Measurements from ENCODE around the gene FNDC7.

Gene FNDC7

DNA sequence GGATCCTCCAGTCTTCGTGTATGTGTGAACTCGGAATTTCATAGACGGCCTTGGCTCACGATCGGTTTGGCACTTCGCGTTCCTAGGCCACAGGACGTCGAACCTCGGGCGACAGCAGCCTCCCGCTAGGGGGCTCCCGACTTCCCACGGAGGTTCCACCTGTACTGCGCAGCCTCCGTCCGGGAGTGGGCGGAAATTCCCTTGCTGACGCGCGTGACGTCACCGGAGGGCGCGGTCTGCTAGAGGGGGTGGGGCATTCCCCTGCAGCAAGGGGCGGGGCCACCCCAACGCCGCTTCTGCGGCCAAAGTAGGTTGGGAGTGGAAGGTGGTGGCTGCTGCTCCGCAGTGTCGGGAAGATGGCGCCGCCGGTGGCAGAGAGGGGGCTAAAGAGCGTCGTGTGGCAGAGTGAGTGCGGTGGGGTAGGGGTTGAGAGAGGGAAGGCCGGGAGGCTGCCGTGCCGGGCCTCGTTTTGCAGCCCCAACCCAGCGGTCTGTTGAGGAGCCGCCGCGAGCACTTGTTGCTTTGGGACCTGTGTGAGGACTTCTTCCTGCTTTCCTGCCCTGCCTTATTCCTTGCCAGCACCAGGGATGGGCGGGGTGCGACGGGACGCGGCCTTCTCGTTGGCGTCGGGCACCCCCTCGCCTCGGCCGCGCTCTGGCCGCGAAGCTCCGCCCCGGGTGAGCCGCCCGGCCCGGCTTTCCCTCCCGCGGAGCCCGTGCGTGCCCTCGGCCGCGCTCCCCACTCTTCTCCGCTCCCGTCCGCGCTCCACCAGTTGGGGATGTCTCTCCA lies 33.9 kb downstream of the FNDC7 start, which contains the start of gene STXBP3:
Gene STXBP3, plus strand, starts transcription at position 293 of the 789 bp plus-strand sequence. Its CDS starts 64 bp downstream, at position 357.
- peak within 1 kb of the TSS; percentile 85 for H2BK120ac ChIP-seq (ENCODE audit: insufficient read depth, low read length, poor library complexity)
- H3K18ac ChIP-seq (ENCODE audit: low read length): peak within 1 kb of the TSS; percentile 94
- H3K4ac ChIP-seq (ENCODE audit: low read depth, low read length): peak within 1 kb of the TSS; percentile 60
- H3K27ac ChIP-seq (ENCODE audit: low read depth, low read length): peak within 1 kb of the TSS; percentile 88
- no peaks in the 10 kb centered on the region for H3K9me3 ChIP-seq (ENCODE audit: insufficient read depth, low read depth, low read length)
- H4K8ac ChIP-seq (ENCODE audit: low read depth, low read length): peak within 1 kb of the TSS; percentile 94
- H4K91ac ChIP-seq (ENCODE audit: low read depth, low read length): peak within 1 kb of the TSS; percentile 91
- WGBS (ENCODE audit: extremely low coverage, insufficient coverage, insufficient read length): no CpG with 5 or more reads among the region's 75 CpGs
- H3K4me3 ChIP-seq (ENCODE audit: low read depth, low read length): peak within 1 kb of the TSS; percentile 86
- H2BK12ac ChIP-seq (ENCODE audit: low read length): no peak within 1 kb of the TSS
- H3K14ac ChIP-seq (ENCODE audit: low read length): peak within 1 kb of the TSS; percentile 78
- H2AK5ac ChIP-seq (ENCODE audit: low read length): peak within 1 kb of the TSS; percentile 27
- peaks cover 9% of the 10 kb centered on the region for H3K79me1 ChIP-seq (ENCODE audit: low read length)
- H3K36me3 ChIP-seq (ENCODE audit: control insufficient read depth in 1 of 2, insufficient read depth in 2 of 2, low read length in 2 of 2): peaks cover 3% of the 10 kb centered on the region in 2 experiments
- H2BK5ac ChIP-seq (ENCODE audit: low read depth, low read length, poor library complexity): peak within 1 kb of the TSS; percentile 88
- H3K4me1 ChIP-seq (ENCODE audit: control insufficient read depth in 1 of 2, insufficient read depth in 2 of 2, low read length in 2 of 2): no peaks in the 10 kb centered on the region
- peak within 1 kb of the TSS; percentile 77 for H3K4me2 ChIP-seq (ENCODE audit: low read length)
- no peaks in the 10 kb centered on the region for H3K27me3 ChIP-seq (ENCODE audit: insufficient read depth, low read length)
- peak; percentile 99 to 100 for DNase-seq
- H3K23ac ChIP-seq (ENCODE audit: low read length): no peak within 1 kb of the TSS
- peak within 1 kb of the TSS; percentile 86 for H3K9ac ChIP-seq (ENCODE audit: low read length)
- H4K12ac ChIP-seq (ENCODE audit: low read depth, low read length): peak within 1 kb of the TSS; percentile 81
- H3K79me2 ChIP-seq (ENCODE audit: control insufficient read depth, insufficient read depth, low read length, poor library complexity): peaks cover 5% of the 10 kb centered on the region
- H2AFZ ChIP-seq (ENCODE audit: insufficient read depth, low read length, poor library complexity): peak within 1 kb of the TSS; percentile 80

GRCh38 chr1:108747171-108747850 lies 34.6 kb downstream of the FNDC7 start:
- Histone ChIP-seq H2BK12ac (ENCODE audit: low read length) (no peak overlapping the region), H3K79me2 (ENCODE audit: control insufficient read depth, insufficient read depth, low read length, poor library complexity) (peaks cover 5% of the 10 kb centered on the region), H4K12ac (ENCODE audit: low read depth, low read length) (peak overlapping the region; percentile 81), H3K79me1 (ENCODE audit: low read length) (peaks cover 9% of the 10 kb centered on the region), H3K14ac (ENCODE audit: low read length) (peak overlapping the region; percentile 78), H2BK120ac (ENCODE audit: insufficient read depth, low read length, poor library complexity) (peak overlapping the region; percentile 85), H3K27ac (ENCODE audit: low read depth, low read length) (peak overlapping the region; percentile 88), H3K27me3 (ENCODE audit: insufficient read depth, low read length) (no peaks in the 10 kb centered on the region), H3K4me3 (ENCODE audit: low read depth, low read length) (peak overlapping the region; percentile 86), H3K4me1 (ENCODE audit: control insufficient read depth in 1 of 2, insufficient read depth in 2 of 2, low read length in 2 of 2) (no peaks in the 10 kb centered on the region), H4K8ac (ENCODE audit: low read depth, low read length) (peak overlapping the region; percentile 94), H2AK5ac (ENCODE audit: low read length) (peak overlapping the region; percentile 27), H3K4me2 (ENCODE audit: low read length) (peak overlapping the region; percentile 77), H4K91ac (ENCODE audit: low read depth, low read length) (peak overlapping the region; percentile 91), H2BK5ac (ENCODE audit: low read depth, low read length, poor library complexity) (peak overlapping the region; percentile 88), H3K18ac (ENCODE audit: low read length) (peak overlapping the region; percentile 94), H3K36me3 (ENCODE audit: control insufficient read depth in 1 of 2, insufficient read depth in 2 of 2, low read length in 2 of 2) (peaks cover 3% of the 10 kb centered on the region in 2 experiments), H3K23ac (ENCODE audit: low read length) (no peak overlapping the region), H3K9ac (ENCODE audit: low read length) (peak overlapping the region; percentile 86), H3K4ac (ENCODE audit: low read depth, low read length) (peak overlapping the region; percentile 60), H2AFZ (ENCODE audit: insufficient read depth, low read length, poor library complexity) (peak overlapping the region; percentile 80), H3K9me3 (ENCODE audit: insufficient read depth, low read depth, low read length) (no peaks in the 10 kb centered on the region)
- peak; percentile 80 to 81 for DNase-seq
- no CpG with 5 or more reads among the region's 15 CpGs for WGBS (ENCODE audit: extremely low coverage, insufficient coverage, insufficient read length)

DNA sequence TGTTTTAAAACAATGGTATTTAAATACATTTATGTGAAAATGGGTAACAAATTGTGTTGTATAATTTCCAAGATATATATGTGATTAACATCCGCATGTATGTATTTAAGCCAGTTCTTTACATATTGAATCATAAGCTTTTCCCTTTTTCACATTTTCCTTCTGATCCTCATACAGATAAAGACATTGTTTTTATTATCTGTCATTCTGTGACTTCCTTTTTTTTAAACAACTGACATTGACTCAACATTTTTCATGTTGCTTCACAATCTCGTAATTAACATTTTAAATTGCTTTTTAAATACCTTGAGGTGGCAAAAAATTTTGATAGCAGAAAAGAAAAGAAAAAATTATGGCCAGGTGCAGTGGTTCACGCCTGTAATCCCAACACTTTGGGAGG lies 35.2 kb downstream of the FNDC7 start:
- Histone ChIP-seq H3K79me2 (ENCODE audit: control insufficient read depth, insufficient read depth, low read length, poor library complexity) (peaks cover 5% of the 10 kb centered on the region), H3K18ac (ENCODE audit: low read length) (no peak overlapping the region), H3K4ac (ENCODE audit: low read depth, low read length) (no peak overlapping the region), H2BK120ac (ENCODE audit: insufficient read depth, low read length, poor library complexity) (no peak overlapping the region), H2BK5ac (ENCODE audit: low read depth, low read length, poor library complexity) (no peak overlapping the region), H3K4me3 (ENCODE audit: low read depth, low read length) (no peak overlapping the region), H3K9ac (ENCODE audit: low read length) (no peak overlapping the region), H3K36me3 (ENCODE audit: control insufficient read depth in 1 of 2, insufficient read depth in 2 of 2, low read length in 2 of 2) (peaks cover 3 to 5% of the 10 kb centered on the region in 2 experiments), H3K27me3 (ENCODE audit: insufficient read depth, low read length) (no peaks in the 10 kb centered on the region), H3K14ac (ENCODE audit: low read length) (no peak overlapping the region), H3K23ac (ENCODE audit: low read length) (no peak overlapping the region), H4K12ac (ENCODE audit: low read depth, low read length) (no peak overlapping the region), H2BK12ac (ENCODE audit: low read length) (no peak overlapping the region), H3K4me2 (ENCODE audit: low read length) (no peak overlapping the region), H3K4me1 (ENCODE audit: control insufficient read depth in 1 of 2, insufficient read depth in 2 of 2, low read length in 2 of 2) (no peaks in the 10 kb centered on the region), H3K79me1 (ENCODE audit: low read length) (peaks cover 9% of the 10 kb centered on the region), H2AK5ac (ENCODE audit: low read length) (no peak overlapping the region), H4K91ac (ENCODE audit: low read depth, low read length) (no peak overlapping the region), H4K8ac (ENCODE audit: low read depth, low read length) (no peak overlapping the region), H3K9me3 (ENCODE audit: insufficient read depth, low read depth, low read length) (no peaks in the 10 kb centered on the region), H3K27ac (ENCODE audit: low read depth, low read length) (no peak overlapping the region), H2AFZ (ENCODE audit: insufficient read depth, low read length, poor library complexity) (no peak overlapping the region)
- peak in 1 of 2 donors; percentile 78 for DNase-seq
- WGBS (ENCODE audit: extremely low coverage, insufficient coverage, insufficient read length): no CpG with 5 or more reads among the region's 3 CpGs

DNA sequence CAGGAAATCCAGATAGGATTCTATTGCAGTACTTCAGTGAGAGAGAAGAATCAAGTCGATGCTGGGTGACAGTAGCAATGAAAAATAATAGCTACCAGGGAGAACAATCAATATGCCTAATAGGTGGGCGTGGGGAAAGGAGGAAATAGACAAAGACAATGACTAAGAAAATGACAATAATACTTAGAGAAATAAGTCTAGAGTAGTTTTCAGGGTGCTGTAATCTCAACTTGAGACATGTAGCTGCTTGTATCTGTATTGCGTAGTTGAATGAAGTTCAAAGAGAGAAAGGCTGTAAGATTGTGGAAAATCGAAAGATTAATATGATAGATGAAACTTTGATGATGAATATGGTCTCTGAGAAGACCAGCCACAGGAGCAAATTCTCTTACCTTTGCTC lies 36.4 kb downstream of the FNDC7 start:
- Histone ChIP-seq H4K12ac (ENCODE audit: low read depth, low read length) (no peak overlapping the region), H4K91ac (ENCODE audit: low read depth, low read length) (no peak overlapping the region), H3K4me1 (ENCODE audit: control insufficient read depth in 1 of 2, insufficient read depth in 2 of 2, low read length in 2 of 2) (no peaks in the 10 kb centered on the region), H3K4ac (ENCODE audit: low read depth, low read length) (no peak overlapping the region), H3K27me3 (ENCODE audit: insufficient read depth, low read length) (no peaks in the 10 kb centered on the region), H2AFZ (ENCODE audit: insufficient read depth, low read length, poor library complexity) (no peak overlapping the region), H3K23ac (ENCODE audit: low read length) (no peak overlapping the region), H2BK120ac (ENCODE audit: insufficient read depth, low read length, poor library complexity) (no peak overlapping the region), H2AK5ac (ENCODE audit: low read length) (no peak overlapping the region), H3K18ac (ENCODE audit: low read length) (no peak overlapping the region), H3K79me2 (ENCODE audit: control insufficient read depth, insufficient read depth, low read length, poor library complexity) (peaks cover 5% of the 10 kb centered on the region), H2BK5ac (ENCODE audit: low read depth, low read length, poor library complexity) (no peak overlapping the region), H3K9ac (ENCODE audit: low read length) (no peak overlapping the region), H3K36me3 (ENCODE audit: control insufficient read depth in 1 of 2, insufficient read depth in 2 of 2, low read length in 2 of 2) (peaks cover 5 to 7% of the 10 kb centered on the region in 2 experiments), H3K4me2 (ENCODE audit: low read length) (no peak overlapping the region), H3K14ac (ENCODE audit: low read length) (no peak overlapping the region), H3K27ac (ENCODE audit: low read depth, low read length) (no peak overlapping the region), H2BK12ac (ENCODE audit: low read length) (no peak overlapping the region), H3K9me3 (ENCODE audit: insufficient read depth, low read depth, low read length) (no peaks in the 10 kb centered on the region), H4K8ac (ENCODE audit: low read depth, low read length) (no peak overlapping the region), H3K79me1 (ENCODE audit: low read length) (peaks cover 9% of the 10 kb centered on the region), H3K4me3 (ENCODE audit: low read depth, low read length) (no peak overlapping the region)
- DNase-seq: no peak
- WGBS (ENCODE audit: extremely low coverage, insufficient coverage, insufficient read length): 100% methylated on average over 2 of the region's 4 CpGs
